Stomach (tissue), 4 donors: ENCODE results near the gene MT3.

ENCODE experiments used
- CTCF ChIP-seq, 7 experiments: fragments of 450-650 bp in 4 of 7; fragments of 200-600 bp in 3 of 7; sonication (generic) in 3 of 7; IDR thresholded peaks; one replicate each; pipeline ENCODE4 v1.5.1; 2016 to 2019; ENCODE audit warnings: antibody characterized with exemption in 7 of 7, control low read depth in 2 of 7, mild to moderate bottlenecking in 1 of 7
- POLR2A ChIP-seq, 4 donors: fragments of 450-650 bp; IDR thresholded peaks; one replicate each; pipeline ENCODE4 v1.6.1; 2016; ENCODE audit warnings: antibody characterized with exemption in 4 of 4, control low read depth in 2 of 4, mild to moderate bottlenecking in 1 of 4, moderate library complexity in 1 of 4

- TF ChIP-seq POLR2A (IDR thresholded peaks at IDR 0.05) (no peak), CTCF (IDR thresholded peaks at IDR 0.05) (no peak)
These were observed 39.4 kb downstream of the MT3 start for GRCh38 chr16:56628486-56629350.
